Measurements from ENCODE around the gene SPECC1. TPM values are rescaled to one million over a fixed set of nuclear protein-coding genes. Genes with fewer than 3 reads are reported as not detected.

Gene SPECC1
- total and polyA plus RNA-seq, 2 of the 4 experiments (the other 2 are of a cell fraction) = 16.9 to 26.2 TPM

GRCh38 chr17:20275653-20276052 is 266.5 kb downstream of the SPECC1 start:
- Histone ChIP-seq H4K5ac (ENCODE audit: low read depth, low read length) (no peak overlapping the region), H2BK15ac (ENCODE audit: low read depth, low read length) (no peak overlapping the region), H3K4ac (ENCODE audit: low read depth, low read length) (no peak overlapping the region), H2AFZ (replicated peaks; ENCODE audit: low read length, poor library complexity) (no peak overlapping the region), H3K18ac (ENCODE audit: low read depth, low read length) (no peak overlapping the region), H3K9me3 (ENCODE audit: control insufficient read depth, insufficient read depth, low read length) (no peaks in the 10 kb centered on the region), H4K8ac (ENCODE audit: low read depth in 2 of 2, low read length in 2 of 2) (no peak overlapping the region), H4K20me1 (ENCODE audit: insufficient read depth, low read length) (no peaks in the 10 kb centered on the region), H2BK20ac (ENCODE audit: low read depth, low read length) (no peak overlapping the region), H3K23ac (ENCODE audit: low read depth, low read length) (no peak overlapping the region), H3K4me3 (ENCODE audit: insufficient read depth, low read depth, low read length) (no peak overlapping the region), H3K9ac (ENCODE audit: low read depth, low read length) (no peak overlapping the region), H3K27ac (ENCODE audit: insufficient read depth, low read length) (no peak overlapping the region), H3K14ac (replicated peaks; ENCODE audit: low read depth, low read length) (no peak overlapping the region), H4K91ac (ENCODE audit: insufficient read depth, low read depth, low read length) (no peak overlapping the region), H3K36me3 (ENCODE audit: control insufficient read depth, insufficient read depth, low read length) (no peaks in the 10 kb centered on the region; the same call in 1 of the 2 replicates), H3K4me2 (ENCODE audit: low read depth, low read length) (no peak overlapping the region), H3K9me1 (ENCODE audit: insufficient read depth, low read length) (peaks cover 22% of the 10 kb centered on the region), H3K27me3 (ENCODE audit: control insufficient read depth, insufficient read depth, low read length) (no peaks in the 10 kb centered on the region), H2AK5ac (ENCODE audit: low read depth, low read length) (no peak overlapping the region), H2BK5ac (ENCODE audit: low read depth, low read length, poor library complexity, severe bottlenecking) (no peak overlapping the region), H2BK120ac (ENCODE audit: low read depth, low read length) (no peak overlapping the region), H3K79me1 (ENCODE audit: low read depth in 1 of 2, low read length in 2 of 2) (peaks cover 15 to 34% of the 10 kb centered on the region in 2 experiments), H2AK9ac (replicated peaks; ENCODE audit: low read depth, low read length, poor library complexity) (no peak overlapping the region), H3K4me1 (ENCODE audit: control insufficient read depth, insufficient read depth, low read length) (peaks cover 16% of the 10 kb centered on the region), H3K56ac (ENCODE audit: extremely low read depth, insufficient read depth, low read length) (no peak overlapping the region)
- CTCF ChIA-PET = no interaction called here
- POLR2A ChIA-PET (ENCODE audit: unreplicated experiment) = no interaction called here
- dilution Hi-C loops (cut with HindIII; ENCODE audit: low sequenced_read_pairs, unreplicated experiment) (no loop called here), intact Hi-C loops (cut with micrococcal nuclease) (no loop called here), in situ Hi-C loops (cut with MboI; ENCODE audit: low sequenced_read_pairs) (no loop called here)
- no peak for ATAC-seq (ENCODE audit: low read depth)
- TF ChIP-seq RCOR1 (IDR thresholded peaks at IDR 0.05; ENCODE audit: insufficient replicate concordance, low read length) (no peak), ELK1 (IDR thresholded peaks at IDR 0.05; ENCODE audit: borderline replicate concordance, low read depth, low read length) (no peak)
- DNase-seq = no peak
- no CpG with 5 or more reads among the region's 2 CpGs for WGBS, 2 experiments (ENCODE audit: extremely low coverage in 2 of 2, insufficient read length in 1 of 2)
- no TSS peak for BruUV-seq (replicated peaks)

All from IMR-90 (cell line).